Mucosa of descending colon (tissue), 3 donors: Measurements from ENCODE around the gene KDM2B. TPM values are rescaled to one million over a fixed set of nuclear protein-coding genes. Genes with fewer than 3 reads are reported as not detected.

Experiments used
- ATAC-seq: fragments of 200-7000 bp; cut with Tn5 transposase; one replicate; pipeline ENCODE4 v1.9.1; 2020; ENCODE audit warnings: mild to moderate bottlenecking, moderate library complexity
- DNase-seq, 3 donors: peaks; one replicate each; pipeline ENCODE4 v3.0.0-alpha.2; 2020
- H3K36me3 ChIP-seq: fragments of 200-600 bp; one replicate; pipeline ENCODE4 v1.8.0; 2021; ENCODE audit warnings: low read depth, mild to moderate bottlenecking
- H3K4me1 ChIP-seq: fragments of 200-600 bp; one replicate; pipeline ENCODE4 v1.8.0; 2021; ENCODE audit warnings: low read depth, mild to moderate bottlenecking
- H3K4me3 ChIP-seq: fragments of 200-600 bp; one replicate; pipeline ENCODE4 v1.8.0; 2021; ENCODE audit warnings: mild to moderate bottlenecking
- H3K9me3 ChIP-seq: fragments of 200-600 bp; one replicate; pipeline ENCODE4 v1.8.0; 2021; ENCODE audit warnings: mild to moderate bottlenecking
- CTCF ChIP-seq: fragments of 200-600 bp; IDR thresholded peaks from one replicate; pipeline ENCODE4 v1.8.0; 2022; ENCODE audit warnings: antibody characterized with exemption, mild to moderate bottlenecking
- intact Hi-C, 2 donors: fragments of 100-400 bp; cut with DNase I in 1 of 2; cut with micrococcal nuclease in 1 of 2; formaldehyde crosslinking; loops; one replicate each; pipeline versions ENCODE4 v1.11.0 to v1.11.1; 2022; cut with DNase I, micrococcal nuclease
- total RNA-seq, 3 donors: library from RNA; stranded (reverse); fragmentation: NEBNext Ultra II Directional in 2 of 3; extraction: Animal tissue kit (Norgen Biotek cat#: 25700) in 2 of 3; gene quantifications; one replicate each; pipeline versions ENCODE4 v1.2.1 to v1.2.4, GENCODE V29; 2021 to 2023
- donor health status: DM: no; HTN: no; CAD: no; lungs with moderate emphysema.
- donor health status: DM: no; HTN: no; CAD: no.
- donor health status: DM: no; HTN: yes; CAD: no.

The KDM2B gene
- total RNA-seq, 3 donors from 2014 or later, result 17.9 to 24.5 (median 18.3) TPM

- intact Hi-C loops, result no loop called here
- H3K9me3 ChIP-seq, result no peaks in the 10 kb centered on the region
- DNase-seq (peak in 1 of 3 donors; percentile 56), ATAC-seq (peak; percentile 29)
- no peak for TF ChIP-seq CTCF
- peaks cover 22% of the 10 kb centered on the region for H3K4me1 ChIP-seq
- peak overlapping the region; percentile 17 for H3K4me3 ChIP-seq
- H3K36me3 ChIP-seq, result no peaks in the 10 kb centered on the region
These were observed 42.8 kb downstream of the KDM2B start for GRCh38 chr12:121537814-121538698.

- Histone ChIP-seq H3K9me3 (no peaks in the 10 kb centered on the region), H3K4me3 (peak overlapping the region; percentile 17), H3K36me3 (no peaks in the 10 kb centered on the region), H3K4me1 (peaks cover 22% of the 10 kb centered on the region)
- DNase-seq, result peak; percentile 83 to 95 (median 89)
- intact Hi-C loops, result no loop called here
- peak; percentile 83 for ATAC-seq
- no peak for TF ChIP-seq CTCF
These were observed 43.7 kb downstream of the KDM2B start for GRCh38 chr12:121536899-121537813.

GRCh38 chr12:121536054-121536898, 44.5 kb downstream of the KDM2B start:
- intact Hi-C loops, result no loop called here
- no peak for TF ChIP-seq CTCF
- Histone ChIP-seq H3K4me3 (peak overlapping the region; percentile 17), H3K9me3 (no peaks in the 10 kb centered on the region), H3K36me3 (no peaks in the 10 kb centered on the region), H3K4me1 (peaks cover 22% of the 10 kb centered on the region)
- peak; percentile 79 to 94 (median 82) for DNase-seq
- peak; percentile 69 for ATAC-seq

- DNase-seq (no peak), ATAC-seq (no peak)
- no peaks in the 10 kb centered on the region for H3K9me3 ChIP-seq
- no peak overlapping the region for H3K4me3 ChIP-seq
- peaks cover 22% of the 10 kb centered on the region for H3K4me1 ChIP-seq
- intact Hi-C loops, result no loop called here
- TF ChIP-seq CTCF, result no peak
- H3K36me3 ChIP-seq, result no peaks in the 10 kb centered on the region
These were observed 45.4 kb downstream of the KDM2B start for GRCh38 chr12:121535150-121536053.
